Measurements from ENCODE around the gene CRYZL1. TPM values are rescaled to one million over a fixed set of nuclear protein-coding genes. Genes with fewer than 3 reads are reported as not detected.
A peak's percentile ranks its signal among the peaks of the same experiment; 100 is the strongest.

The CRYZL1 gene
- total RNA-seq, 4 donors from 2014 or later = 24.4 to 47.3 (median 33.0) TPM

DNA sequence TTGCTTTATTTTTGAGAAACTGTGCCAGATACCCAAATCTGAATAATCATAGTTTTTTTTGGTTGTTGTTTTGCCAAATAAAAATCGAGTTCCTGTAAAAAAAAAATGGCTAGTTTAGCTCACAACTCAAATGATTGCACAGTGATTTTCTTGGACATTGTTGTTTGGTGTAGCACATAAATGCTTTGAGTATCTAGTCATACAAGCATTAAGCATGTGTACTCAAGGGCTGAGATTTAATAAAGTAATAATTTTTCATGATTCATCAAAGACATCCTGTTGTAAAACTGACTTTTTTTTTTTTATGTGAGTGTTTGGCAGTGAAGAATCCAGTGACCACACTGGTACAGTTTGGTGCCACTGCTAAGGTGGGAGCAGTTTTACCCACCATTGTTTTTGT lies 19.6 kb upstream of the CRYZL1 start:
- TF ChIP-seq EP300 (IDR thresholded peaks at IDR 0.05) (no peak), POLR2AphosphoS5 (IDR thresholded peaks at IDR 0.05) (no peak), POLR2A (IDR thresholded peaks at IDR 0.05) (no peak)
- TF ChIP-seq, protein P1, sequence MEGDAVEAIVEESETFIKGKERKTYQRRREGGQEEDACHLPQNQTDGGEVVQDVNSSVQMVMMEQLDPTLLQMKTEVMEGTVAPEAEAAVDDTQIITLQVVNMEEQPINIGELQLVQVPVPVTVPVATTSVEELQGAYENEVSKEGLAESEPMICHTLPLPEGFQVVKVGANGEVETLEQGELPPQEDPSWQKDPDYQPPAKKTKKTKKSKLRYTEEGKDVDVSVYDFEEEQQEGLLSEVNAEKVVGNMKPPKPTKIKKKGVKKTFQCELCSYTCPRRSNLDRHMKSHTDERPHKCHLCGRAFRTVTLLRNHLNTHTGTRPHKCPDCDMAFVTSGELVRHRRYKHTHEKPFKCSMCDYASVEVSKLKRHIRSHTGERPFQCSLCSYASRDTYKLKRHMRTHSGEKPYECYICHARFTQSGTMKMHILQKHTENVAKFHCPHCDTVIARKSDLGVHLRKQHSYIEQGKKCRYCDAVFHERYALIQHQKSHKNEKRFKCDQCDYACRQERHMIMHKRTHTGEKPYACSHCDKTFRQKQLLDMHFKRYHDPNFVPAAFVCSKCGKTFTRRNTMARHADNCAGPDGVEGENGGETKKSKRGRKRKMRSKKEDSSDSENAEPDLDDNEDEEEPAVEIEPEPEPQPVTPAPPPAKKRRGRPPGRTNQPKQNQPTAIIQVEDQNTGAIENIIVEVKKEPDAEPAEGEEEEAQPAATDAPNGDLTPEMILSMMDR (IDR thresholded peaks at IDR 0.05) = no peak
- H3K27ac ChIP-seq = no peak overlapping the region
- H3K9me3 ChIP-seq = no peaks in the 10 kb centered on the region
- H3K36me3 ChIP-seq = no peaks in the 10 kb centered on the region
- peaks cover 0 to 37% (median 0%) of the 10 kb centered on the region in 3 donors for H3K4me1 ChIP-seq
- H3K4me3 ChIP-seq = no peak overlapping the region
- 88 to 100% methylated on average over 1 of the region's 1 CpG for WGBS, 2 donors (ENCODE audit: low coverage in 1 of 2)
- no peaks in the 10 kb centered on the region for H3K27me3 ChIP-seq
- ATAC-seq = no peak

- H3K4me1 ChIP-seq = peaks cover 0 to 39% (median 2%) of the 10 kb centered on the region in 3 donors
- no peak overlapping the region for H3K4me3 ChIP-seq
- peak overlapping the region in 1 of 4 donors; percentile 12 for H3K27ac ChIP-seq
- H3K27me3 ChIP-seq = no peaks in the 10 kb centered on the region
- 30 to 35% methylated on average over 1 of the region's 1 CpG for WGBS, 2 donors (ENCODE audit: low coverage in 1 of 2)
- no peaks in the 10 kb centered on the region for H3K36me3 ChIP-seq
- no peak for ATAC-seq
- no peaks in the 10 kb centered on the region for H3K9me3 ChIP-seq
- TF ChIP-seq POLR2A (IDR thresholded peaks at IDR 0.05) (no peak), POLR2AphosphoS5 (IDR thresholded peaks at IDR 0.05) (no peak), EP300 (IDR thresholded peaks at IDR 0.05) (no peak)
- TF ChIP-seq, protein P1 (IDR thresholded peaks at IDR 0.05) = no peak
These were observed 18.9 kb upstream of the CRYZL1 start for GRCh38 chr21:33660406-33660805.

GRCh38 chr21:33659568-33659949 lies 18.0 kb upstream of the CRYZL1 start:
- Histone ChIP-seq H3K36me3 (no peaks in the 10 kb centered on the region), H3K4me1 (peaks cover 0 to 44% (median 5%) of the 10 kb centered on the region in 3 donors), H3K4me3 (no peak overlapping the region), H3K27ac (no peak overlapping the region), H3K9me3 (no peaks in the 10 kb centered on the region), H3K27me3 (no peaks in the 10 kb centered on the region)
- 100% methylated on average over 1 of the region's 1 CpG; no CpG with 5 or more reads in 1 of the 2 donors for WGBS, 2 donors (ENCODE audit: low coverage in 1 of 2)
- ATAC-seq = no peak
- TF ChIP-seq, protein P1 (IDR thresholded peaks at IDR 0.05) = no peak
- no peak for TF ChIP-seq EP300 (IDR thresholded peaks at IDR 0.05)
- no peak for TF ChIP-seq POLR2A (IDR thresholded peaks at IDR 0.05)
- TF ChIP-seq POLR2AphosphoS5 (IDR thresholded peaks at IDR 0.05) = no peak

DNA sequence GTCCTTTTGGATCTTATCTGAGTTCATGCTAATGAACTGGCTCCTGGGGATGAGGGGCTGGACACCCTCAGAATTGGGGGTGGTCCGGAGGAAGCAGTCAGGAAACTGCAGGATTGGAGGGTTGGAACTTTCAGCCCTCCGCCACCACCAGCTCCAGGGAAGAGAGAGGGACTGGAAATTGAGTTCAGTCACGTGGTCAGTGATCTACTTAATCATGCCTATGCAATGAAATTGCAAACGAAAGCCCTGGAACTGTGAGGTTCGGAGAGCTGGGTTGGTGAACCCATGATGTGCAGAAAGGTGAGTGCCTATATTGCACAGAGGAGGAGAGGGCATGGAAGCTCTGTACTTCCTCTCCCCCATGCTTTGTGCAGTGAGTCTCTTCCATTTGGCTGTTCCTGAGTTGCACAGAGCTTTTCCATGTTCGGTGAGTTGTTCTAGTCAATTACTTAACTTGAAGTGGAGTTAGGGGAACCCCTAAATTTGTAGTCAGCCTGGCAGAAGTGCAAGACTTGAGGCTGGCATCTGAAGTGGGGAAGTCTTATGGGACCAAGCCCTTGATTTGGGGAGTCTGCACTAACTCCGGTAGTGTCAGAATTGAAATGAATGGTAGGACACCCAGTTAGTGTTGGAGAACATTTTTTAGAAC lies 17.5 kb upstream of the CRYZL1 start:
- no peak for ATAC-seq
- WGBS, 2 donors (ENCODE audit: low coverage in 1 of 2) = 87 to 92% methylated on average over 5 of the region's 7 CpGs
- Histone ChIP-seq H3K9me3 (no peaks in the 10 kb centered on the region), H3K27me3 (no peaks in the 10 kb centered on the region), H3K4me1 (peaks cover 0 to 44% (median 5%) of the 10 kb centered on the region in 3 donors), H3K27ac (no peak overlapping the region), H3K36me3 (no peaks in the 10 kb centered on the region), H3K4me3 (no peak overlapping the region)
- TF ChIP-seq POLR2AphosphoS5 (IDR thresholded peaks at IDR 0.05) (no peak), EP300 (IDR thresholded peaks at IDR 0.05) (no peak), POLR2A (IDR thresholded peaks at IDR 0.05) (no peak)
- TF ChIP-seq, protein P1 (IDR thresholded peaks at IDR 0.05) = no peak

Measured in gastroesophageal sphincter (tissue), 4 donors.